Mucosa of rectum (tissue), 2 donors: ENCODE measurements around the gene GRM7.

Experiments
- H3K27ac ChIP-seq, 2 donors: one replicate each; pipeline ENCODE4 v1.7.0; 2013; ENCODE audit warnings: inconsistent platforms in 2 of 2, low read depth in 2 of 2, low read length in 2 of 2
- H3K27me3 ChIP-seq, 2 donors: one replicate each; pipeline ENCODE4 v1.7.0; 2013; ENCODE audit warnings: low read length in 2 of 2; ENCODE audit not compliant: control insufficient read depth in 2 of 2, insufficient read depth in 2 of 2
- H3K36me3 ChIP-seq, 2 donors: one replicate each; pipeline ENCODE4 v1.7.0; 2013; ENCODE audit warnings: low read length in 2 of 2; ENCODE audit not compliant: control insufficient read depth in 2 of 2, insufficient read depth in 2 of 2
- H3K4me1 ChIP-seq, 2 donors: one replicate each; pipeline ENCODE4 v1.7.0; 2013; ENCODE audit warnings: low read length in 2 of 2, mild to moderate bottlenecking in 1 of 2; ENCODE audit not compliant: control insufficient read depth in 2 of 2, insufficient read depth in 2 of 2
- H3K4me3 ChIP-seq, 2 donors: one replicate each; pipeline ENCODE4 v1.7.0; 2013; ENCODE audit warnings: low read length in 2 of 2
- H3K9ac ChIP-seq, 2 donors: one replicate each; pipeline ENCODE4 v1.7.0; 2013; ENCODE audit warnings: low read length in 2 of 2, low read depth in 1 of 2, mild to moderate bottlenecking in 1 of 2
- H3K9me3 ChIP-seq, 2 donors: one replicate each; pipeline ENCODE4 v1.7.0; 2013; ENCODE audit warnings: low read length in 2 of 2; ENCODE audit not compliant: control insufficient read depth in 2 of 2
- donor health status: healthy.
- donor health status: Normal muscosa, but diverticular disease.

The GRM7 gene

DNA sequence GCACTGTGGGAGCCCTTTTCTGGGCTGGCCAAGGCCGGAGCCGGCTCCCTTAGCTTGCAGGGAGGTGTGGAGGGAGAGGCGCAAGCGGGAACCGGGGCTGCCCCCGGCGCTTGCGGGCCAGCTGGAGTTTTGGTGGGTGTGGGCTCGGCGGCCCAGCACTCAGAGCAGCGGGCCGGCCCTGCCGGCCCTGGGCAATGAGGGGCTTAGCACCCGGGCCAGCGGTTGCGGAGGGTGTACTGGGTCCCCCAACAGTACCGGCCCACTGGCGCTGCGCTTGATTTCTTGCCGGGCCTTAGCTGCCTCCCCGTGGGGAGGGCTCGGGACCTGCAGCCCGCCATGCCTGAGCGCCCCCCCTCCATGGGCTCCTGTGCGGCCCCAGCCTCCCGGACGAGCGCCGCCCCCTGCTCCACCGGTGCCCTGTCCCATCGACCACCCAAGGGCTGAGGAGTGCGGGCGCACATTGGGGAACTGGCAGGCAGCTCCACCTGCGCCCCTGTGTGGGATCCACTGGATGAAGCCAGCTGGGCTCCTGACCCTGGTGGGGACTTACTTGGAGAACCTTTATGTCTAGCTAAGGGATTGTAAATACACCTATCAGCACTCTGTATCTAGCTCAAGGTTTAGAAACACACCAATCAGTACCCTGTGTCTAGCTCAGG, 707.7 kb downstream of the GRM7 start:
- H3K27ac ChIP-seq: no peak overlapping the region

DNA sequence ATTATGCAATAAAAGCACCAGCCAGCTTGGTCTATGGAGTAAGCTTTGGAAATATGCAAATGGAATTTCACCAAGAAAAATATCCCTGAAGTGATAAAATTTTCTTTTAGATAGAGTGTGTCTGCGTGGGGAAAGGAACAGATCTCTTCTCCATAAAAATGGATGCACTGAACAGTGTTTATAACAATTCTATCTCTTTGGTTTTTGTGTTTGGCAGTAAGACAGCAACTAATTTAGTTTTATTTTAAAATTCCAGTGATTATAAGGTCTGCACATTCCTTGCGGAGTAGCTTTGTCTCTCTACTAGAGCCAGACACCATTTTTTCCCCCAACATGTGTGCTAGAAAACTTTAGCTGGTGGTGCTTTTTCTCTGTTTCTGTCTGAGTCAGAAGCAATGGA, 712.4 kb downstream of the GRM7 start:
- Histone ChIP-seq H3K27ac (no peak overlapping the region), H3K9me3 (no peaks in the 10 kb centered on the region)

More for the DNA sequence above, 707.7 kb downstream of the GRM7 start:
- Histone ChIP-seq H3K9me3 (no peaks in the 10 kb centered on the region), H3K36me3 (no peaks in the 10 kb centered on the region), H3K27me3 (no peaks in the 10 kb centered on the region), H3K4me3 (no peak overlapping the region), H3K9ac (no peak overlapping the region), H3K4me1 (no peaks in the 10 kb centered on the region)

DNA sequence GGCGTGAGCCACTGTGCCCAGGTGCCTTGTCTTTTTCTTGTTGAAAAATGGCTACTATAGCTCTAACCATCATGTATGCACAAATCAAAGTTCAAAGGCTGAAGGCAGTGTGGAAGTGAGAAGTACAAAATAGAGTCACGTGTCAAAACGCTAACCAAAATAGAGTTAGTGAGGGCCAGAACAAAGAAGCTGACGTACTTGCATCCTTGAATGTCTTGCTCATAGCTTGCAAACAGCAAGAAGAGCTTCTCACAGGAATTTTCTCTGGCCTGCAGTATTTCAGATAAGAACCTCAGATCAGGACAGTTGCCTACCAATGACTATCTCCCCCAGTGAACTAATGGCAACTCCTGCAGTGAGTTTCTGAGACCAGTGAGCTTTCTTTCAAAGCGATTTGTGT, 713.5 kb downstream of the GRM7 start:
- no peaks in the 10 kb centered on the region for H3K27me3 ChIP-seq
- H3K9me3 ChIP-seq: no peaks in the 10 kb centered on the region
- H3K4me3 ChIP-seq: no peak overlapping the region
- H3K36me3 ChIP-seq: no peaks in the 10 kb centered on the region
- H3K9ac ChIP-seq: no peak overlapping the region
- H3K4me1 ChIP-seq: no peaks in the 10 kb centered on the region
- H3K27ac ChIP-seq: no peak overlapping the region

More for the DNA sequence above, 712.4 kb downstream of the GRM7 start:
- Histone ChIP-seq H3K27me3 (no peaks in the 10 kb centered on the region), H3K4me3 (no peak overlapping the region), H3K36me3 (no peaks in the 10 kb centered on the region), H3K9ac (no peak overlapping the region), H3K4me1 (no peaks in the 10 kb centered on the region)

DNA sequence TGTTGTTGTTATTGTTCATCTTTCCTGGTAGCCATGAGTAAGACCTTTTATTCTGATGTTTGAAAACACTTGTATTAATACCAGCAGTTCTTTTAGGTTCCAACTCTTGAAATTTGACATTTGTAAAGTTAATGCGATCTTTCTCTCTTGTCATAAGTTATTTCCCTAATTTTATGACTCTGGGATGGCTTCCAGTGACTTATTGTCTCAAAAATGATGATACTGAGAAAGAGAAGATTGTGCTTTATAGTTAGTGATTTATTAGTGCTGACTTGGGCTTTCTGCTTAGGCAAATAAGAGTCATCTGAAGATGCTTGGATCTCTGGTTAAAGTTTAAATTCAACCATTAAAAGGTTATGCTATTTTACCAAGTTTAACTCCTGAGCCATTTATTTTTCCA, 715.2 kb downstream of the GRM7 start:
- no peak overlapping the region for H3K4me3 ChIP-seq
- no peak overlapping the region for H3K9ac ChIP-seq
- H3K27ac ChIP-seq: no peak overlapping the region
- H3K36me3 ChIP-seq: no peaks in the 10 kb centered on the region
- H3K9me3 ChIP-seq: no peaks in the 10 kb centered on the region
- H3K4me1 ChIP-seq: no peaks in the 10 kb centered on the region
- H3K27me3 ChIP-seq: no peaks in the 10 kb centered on the region

DNA sequence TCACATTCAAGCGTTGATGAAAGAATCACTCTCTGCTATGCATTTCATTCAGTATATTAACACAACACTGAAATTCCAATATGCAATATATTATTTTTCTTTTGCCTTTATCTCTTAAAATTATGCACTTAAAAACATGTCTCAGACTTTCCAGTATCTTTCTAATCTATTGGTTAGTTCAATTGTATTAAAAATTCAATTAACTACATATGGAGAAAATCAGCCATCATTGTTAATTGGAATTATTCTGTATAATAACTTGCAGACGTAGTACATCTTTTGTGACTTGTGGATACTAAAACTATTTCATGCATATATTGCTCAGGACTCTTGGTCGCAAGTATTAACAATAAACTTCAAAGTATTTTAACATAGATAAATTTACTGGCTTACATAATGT, 715.6 kb downstream of the GRM7 start:
- Histone ChIP-seq H3K4me1 (no peaks in the 10 kb centered on the region), H3K27me3 (no peaks in the 10 kb centered on the region), H3K4me3 (no peak overlapping the region), H3K36me3 (no peaks in the 10 kb centered on the region), H3K9me3 (no peaks in the 10 kb centered on the region), H3K27ac (no peak overlapping the region), H3K9ac (no peak overlapping the region)

DNA sequence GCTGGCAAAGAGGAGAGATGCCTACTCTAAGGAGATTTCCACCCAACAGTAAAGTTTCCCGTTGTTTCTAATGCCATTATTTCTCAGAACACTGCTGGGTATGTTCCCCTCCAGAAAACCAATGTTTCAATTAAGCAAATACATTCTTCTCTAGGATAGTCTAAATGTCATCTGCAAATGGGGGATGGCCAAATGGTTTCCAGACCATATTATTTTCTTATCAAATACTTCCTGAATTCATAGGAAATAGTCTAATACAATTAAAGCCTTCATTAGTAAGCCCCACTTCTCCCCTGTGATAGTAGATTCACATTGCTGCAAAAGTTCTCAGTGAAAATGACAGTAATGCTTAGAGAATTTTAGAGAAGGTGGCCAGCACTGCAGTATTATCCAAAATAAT, 716.6 kb downstream of the GRM7 start:
- no peak overlapping the region for H3K9ac ChIP-seq
- no peak overlapping the region for H3K4me3 ChIP-seq
- H3K4me1 ChIP-seq: no peaks in the 10 kb centered on the region
- H3K27me3 ChIP-seq: no peaks in the 10 kb centered on the region
- H3K36me3 ChIP-seq: no peaks in the 10 kb centered on the region
- no peaks in the 10 kb centered on the region for H3K9me3 ChIP-seq
- H3K27ac ChIP-seq: no peak overlapping the region

DNA sequence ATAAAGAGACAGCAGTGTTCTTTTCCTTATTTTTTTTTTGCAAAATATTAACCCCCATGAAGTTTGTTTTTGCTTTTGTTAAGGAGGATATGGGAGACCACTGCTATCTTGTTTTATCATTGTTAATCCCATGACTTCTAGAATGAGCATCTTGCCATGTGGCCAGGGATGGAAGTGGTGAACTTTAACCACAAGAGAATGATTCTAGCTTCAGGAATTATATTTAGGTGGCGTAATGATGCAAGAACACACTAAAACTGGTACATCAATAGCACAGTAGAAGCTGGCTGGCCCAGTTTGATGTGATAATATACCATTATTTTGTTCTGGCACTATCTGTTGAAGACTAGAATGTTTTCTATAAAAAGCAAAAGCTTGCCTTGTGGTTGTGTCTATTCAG, 720.9 kb downstream of the GRM7 start:
- Histone ChIP-seq H3K9me3 (no peaks in the 10 kb centered on the region), H3K4me3 (no peak overlapping the region), H3K4me1 (no peaks in the 10 kb centered on the region), H3K27ac (no peak overlapping the region), H3K27me3 (no peaks in the 10 kb centered on the region), H3K36me3 (no peaks in the 10 kb centered on the region), H3K9ac (no peak overlapping the region)

DNA sequence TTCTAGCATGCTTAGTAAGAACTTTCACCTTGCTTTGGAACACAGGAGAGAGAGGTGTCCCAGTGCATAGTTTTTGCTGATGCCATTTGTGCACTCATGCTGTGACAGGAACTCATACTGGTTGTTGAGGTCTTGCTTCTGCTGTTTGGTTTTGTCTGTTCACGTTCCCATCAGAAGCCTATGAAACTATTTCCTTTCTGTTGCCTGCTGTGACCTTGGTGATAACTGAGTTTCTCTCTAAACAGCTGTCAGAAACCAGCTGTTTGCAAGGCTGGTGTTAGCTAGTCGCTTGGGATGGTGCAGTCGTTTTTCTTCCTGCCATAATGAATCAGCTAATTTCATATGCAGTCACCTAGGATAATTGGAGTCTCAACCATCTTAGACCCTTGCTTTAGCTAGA, 724.1 kb downstream of the GRM7 start:
- H3K27ac ChIP-seq: no peak overlapping the region
- H3K4me3 ChIP-seq: no peak overlapping the region
- no peaks in the 10 kb centered on the region for H3K36me3 ChIP-seq
- H3K27me3 ChIP-seq: no peaks in the 10 kb centered on the region
- no peak overlapping the region for H3K9ac ChIP-seq
- no peaks in the 10 kb centered on the region for H3K4me1 ChIP-seq
- no peaks in the 10 kb centered on the region for H3K9me3 ChIP-seq

DNA sequence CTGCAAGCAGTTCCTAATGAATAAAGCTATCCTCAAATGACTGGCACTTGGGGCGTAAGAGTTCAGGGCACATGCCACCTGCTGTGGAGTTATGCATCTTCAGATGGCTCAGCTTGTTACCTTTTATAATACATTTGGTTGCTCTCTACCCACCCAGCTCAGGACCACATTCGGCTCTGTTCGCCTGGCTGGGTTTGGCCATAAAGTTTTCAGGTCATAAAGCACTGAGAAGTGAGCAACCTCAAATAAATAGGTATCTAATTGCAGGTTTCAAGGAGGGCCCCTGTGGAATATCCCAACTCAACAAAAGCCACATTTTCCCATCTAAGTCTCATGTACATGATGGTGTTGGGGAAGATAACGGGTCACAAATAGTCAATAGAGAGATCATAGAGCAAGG, 727.3 kb downstream of the GRM7 start:
- no peak overlapping the region for H3K4me3 ChIP-seq
- H3K27ac ChIP-seq: no peak overlapping the region
- no peaks in the 10 kb centered on the region for H3K27me3 ChIP-seq
- no peaks in the 10 kb centered on the region for H3K9me3 ChIP-seq
- H3K9ac ChIP-seq: no peak overlapping the region
- H3K4me1 ChIP-seq: no peaks in the 10 kb centered on the region
- no peaks in the 10 kb centered on the region for H3K36me3 ChIP-seq

DNA sequence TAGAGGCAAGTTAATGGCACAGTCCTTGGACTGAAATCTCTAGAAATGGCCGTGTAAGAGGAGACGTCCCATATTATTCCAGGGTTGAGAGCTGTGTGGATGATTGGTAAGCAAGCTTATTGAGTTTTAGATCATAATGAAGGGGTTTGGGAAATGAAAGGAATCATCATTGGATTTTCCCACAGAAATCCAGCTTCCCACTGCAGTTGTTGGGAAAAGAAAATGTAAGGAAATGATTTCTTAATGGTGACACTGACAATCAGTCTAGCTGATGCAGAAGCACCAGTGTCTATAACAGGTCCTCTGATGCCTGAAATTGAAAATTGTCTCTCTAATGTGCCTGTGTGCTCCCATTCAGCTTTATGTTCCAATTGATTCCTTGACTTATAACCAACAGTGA, 728.6 kb downstream of the GRM7 start:
- Histone ChIP-seq H3K9ac (no peak overlapping the region), H3K9me3 (no peaks in the 10 kb centered on the region), H3K4me1 (no peaks in the 10 kb centered on the region), H3K4me3 (no peak overlapping the region), H3K36me3 (no peaks in the 10 kb centered on the region), H3K27ac (no peak overlapping the region), H3K27me3 (no peaks in the 10 kb centered on the region)

DNA sequence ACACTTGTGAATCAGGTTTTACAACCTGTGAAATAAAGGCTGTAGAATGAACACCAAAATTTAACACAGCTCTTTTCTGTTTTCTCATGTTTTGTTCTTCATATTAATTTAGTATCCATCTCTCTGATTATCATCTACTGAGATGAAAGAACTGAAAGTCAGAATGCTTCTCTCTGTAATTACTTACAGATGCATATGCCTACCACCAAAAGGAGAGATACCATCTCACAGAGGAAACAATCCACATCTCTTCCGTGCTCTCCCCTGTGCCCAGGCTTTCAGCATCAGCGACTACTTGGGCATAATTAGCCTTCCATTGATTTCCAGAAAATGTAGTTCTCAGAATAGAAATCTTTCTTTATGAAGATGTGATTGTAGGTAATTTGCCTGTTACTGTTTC, 741.4 kb downstream of the GRM7 start:
- Histone ChIP-seq H3K27ac (no peak overlapping the region), H3K4me1 (no peaks in the 10 kb centered on the region), H3K9me3 (no peaks in the 10 kb centered on the region), H3K4me3 (no peak overlapping the region), H3K9ac (no peak overlapping the region), H3K36me3 (no peaks in the 10 kb centered on the region), H3K27me3 (no peaks in the 10 kb centered on the region)
